PC-3 (cell line): ENCODE data around the gene VSTM2L.

Experiments used
- CTCF ChIP-seq: fragments of 300-600 bp; sonication (generic); conservative IDR thresholded peaks from 2 replicates; pipeline ENCODE4 v1.5.1; 2017; ENCODE audit warnings: antibody characterized with exemption, low read depth, mild to moderate bottlenecking, low read length
- EZH2 ChIP-seq: fragments of 300-600 bp; sonication (generic); IDR thresholded peaks from one replicate; pipeline ENCODE4 v1.6.1; 2017; ENCODE audit warnings: antibody characterized with exemption, mild to moderate bottlenecking, low read length; ENCODE audit not compliant: unreplicated experiment

DNA sequence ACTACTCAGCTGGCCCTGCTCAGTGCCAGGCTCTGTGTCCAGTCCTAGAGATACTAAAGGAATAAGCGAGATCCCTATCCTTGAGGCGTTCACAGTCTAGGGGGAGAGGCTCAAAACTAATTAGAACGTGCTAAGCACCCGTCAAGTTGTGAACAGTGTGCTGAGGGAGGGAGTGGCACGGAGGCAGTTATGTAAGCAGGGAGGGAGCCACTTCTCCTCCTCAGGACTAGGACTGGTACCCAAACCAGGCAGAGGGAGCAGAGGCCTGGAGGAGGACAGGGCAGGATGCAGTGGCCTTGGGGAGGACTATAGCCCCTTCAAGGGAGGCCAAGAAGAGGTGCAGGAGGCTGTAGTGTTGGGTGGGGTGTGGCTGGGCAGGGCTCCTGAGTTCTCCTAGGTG is 39.6 kb upstream of the VSTM2L start:
- TF ChIP-seq EZH2, result no peak
- no peak for TF ChIP-seq CTCF
